Effector memory CD8-positive, alpha-beta T cell (primary cell): ENCODE measurements around the gene CCN6.
"Not testable (repeated sequence)": the region's sequence is repeated elsewhere in the genome, so short reads cannot be mapped to it uniquely, and the experiment has no call there.

Experiments used
- ATAC-seq: fragments of 150-1000 bp; cut with Tn5 transposase; replicated peaks from 2 replicates; pipeline ENCODE4 v1.10.0; 2021; ENCODE audit warnings: mild to moderate bottlenecking, moderate library complexity
- DNase-seq, 3 experiments: peaks; one replicate each; pipeline ENCODE4 v3.0.0; 2021
- H3K27ac Mint-ChIP-seq, 2 donors: one replicate each; pipeline ENCODE4 v1.8.0; 2022; ENCODE audit warnings: mild to moderate bottlenecking in 2 of 2, mixed read lengths in 2 of 2, moderate library complexity in 2 of 2
- H3K27me3 Mint-ChIP-seq, 2 donors: one replicate each; pipeline ENCODE4 v1.8.0; 2022; ENCODE audit warnings: mixed read lengths in 2 of 2
- H3K36me3 Mint-ChIP-seq: one replicate; pipeline ENCODE4 v1.8.0; 2022; ENCODE audit warnings: mild to moderate bottlenecking, moderate library complexity, mixed read lengths; ENCODE audit not compliant: insufficient read depth
- H3K4me1 Mint-ChIP-seq, 2 donors: one replicate each; pipeline ENCODE4 v1.8.0; 2022; ENCODE audit warnings: low read depth in 2 of 2, mixed read lengths in 2 of 2
- H3K4me3 Mint-ChIP-seq, 2 donors: one replicate each; pipeline ENCODE4 v1.8.0; 2022; ENCODE audit warnings: mild to moderate bottlenecking in 2 of 2, mixed read lengths in 2 of 2, moderate library complexity in 2 of 2
- H3K9me3 Mint-ChIP-seq, 2 donors: one replicate each; pipeline ENCODE4 v1.8.0; 2022; ENCODE audit warnings: mixed read lengths in 2 of 2

Gene CCN6

GRCh38 chr6:112033791-112034615 is 19.9 kb upstream of the CCN6 start:
- ATAC-seq (no peak), DNase-seq (no peak)
- peaks cover 0 to 10% of the 10 kb centered on the region in 2 donors for H3K27me3 Mint-ChIP-seq
- peaks cover 15 to 32% of the 10 kb centered on the region in 2 donors for H3K4me1 Mint-ChIP-seq
- no peaks in the 10 kb centered on the region for H3K9me3 Mint-ChIP-seq
- no peaks in the 10 kb centered on the region for H3K36me3 Mint-ChIP-seq
- H3K4me3 Mint-ChIP-seq: no peak overlapping the region
- no peak overlapping the region for H3K27ac Mint-ChIP-seq

DNA sequence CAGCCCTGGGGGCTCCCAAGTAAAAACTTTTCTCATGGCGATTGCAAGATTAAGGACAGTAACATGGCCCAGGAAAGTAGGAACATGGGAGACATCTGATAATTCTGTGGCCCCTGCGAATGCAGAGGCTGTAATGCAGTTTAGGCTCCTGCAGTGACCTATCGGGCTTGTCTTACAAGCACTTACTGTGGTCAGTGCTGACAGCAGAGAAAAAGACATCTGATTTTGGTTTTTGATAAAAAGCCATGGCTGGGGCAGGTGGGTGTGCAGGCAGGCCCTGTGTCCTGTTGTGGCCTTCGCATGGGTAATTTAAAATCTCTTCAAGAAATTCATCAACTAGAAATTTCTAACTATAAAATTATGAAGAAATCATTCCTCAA is 19.3 kb upstream of the CCN6 start:
- ATAC-seq (no peak), DNase-seq (no peak)
- Mint-ChIP-seq H3K9me3 (no peaks in the 10 kb centered on the region), H3K4me3 (no peak overlapping the region), H3K36me3 (no peaks in the 10 kb centered on the region), H3K4me1 (peaks cover 9 to 26% of the 10 kb centered on the region in 2 donors), H3K27ac (no peak overlapping the region), H3K27me3 (peaks cover 0 to 10% of the 10 kb centered on the region in 2 donors)

DNA sequence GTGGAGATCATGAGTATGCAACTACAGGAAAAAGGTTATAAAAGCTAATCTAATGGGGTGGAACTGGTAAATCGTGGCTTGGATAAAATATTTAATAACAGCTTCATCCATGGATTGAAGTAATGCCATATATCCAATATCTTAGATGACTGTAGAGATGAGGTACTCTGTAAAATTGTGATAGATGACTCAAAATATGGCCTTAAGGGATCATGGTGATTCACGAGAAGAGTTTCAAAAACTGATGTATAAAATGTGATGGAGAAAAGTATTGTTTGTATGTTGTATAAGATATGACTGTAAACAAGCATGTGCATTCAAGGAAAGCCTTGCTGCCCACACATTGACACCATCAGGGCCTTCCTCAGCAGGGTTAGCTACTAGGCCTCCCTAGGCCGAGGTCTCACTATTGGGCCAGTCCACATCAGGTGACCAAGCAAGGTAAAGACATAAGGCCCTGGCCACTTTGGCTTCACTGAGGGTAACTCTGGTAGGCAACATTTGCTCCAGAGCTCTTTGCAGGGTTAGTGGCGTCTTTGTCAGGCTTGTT is 17.7 kb upstream of the CCN6 start:
- peaks cover 0 to 10% of the 10 kb centered on the region in 2 donors for H3K27me3 Mint-ChIP-seq
- H3K4me1 Mint-ChIP-seq: peaks cover 2 to 13% of the 10 kb centered on the region in 2 donors
- no peak overlapping the region for H3K27ac Mint-ChIP-seq
- ATAC-seq (no peak), DNase-seq (no peak)
- no peak overlapping the region for H3K4me3 Mint-ChIP-seq
- H3K9me3 Mint-ChIP-seq: no peaks in the 10 kb centered on the region
- no peaks in the 10 kb centered on the region for H3K36me3 Mint-ChIP-seq

DNA sequence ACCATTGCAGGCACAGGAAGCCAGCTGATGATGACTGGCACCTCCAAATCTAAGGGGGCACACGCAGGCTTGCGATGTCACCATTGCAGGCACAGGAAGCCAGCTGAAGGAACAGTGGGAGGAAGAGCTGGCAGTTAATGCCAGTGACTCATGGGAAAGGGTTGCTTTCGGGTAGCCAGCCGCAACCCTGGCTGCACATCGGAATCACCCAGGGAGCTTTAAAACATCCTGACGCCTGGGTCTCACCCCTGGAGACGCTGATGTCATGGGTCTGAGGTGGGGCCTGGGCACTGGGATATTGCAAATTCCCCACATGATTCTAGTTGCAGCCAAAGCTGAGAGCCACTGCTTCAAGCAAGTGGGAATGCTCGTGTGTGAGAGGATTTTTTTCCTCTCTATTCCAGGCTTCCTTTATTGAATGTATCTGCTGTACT is 16.1 kb upstream of the CCN6 start:
- DNase-seq (no peak), ATAC-seq (no peak)
- Mint-ChIP-seq H3K27ac (no peak overlapping the region), H3K27me3 (peaks cover 0 to 10% of the 10 kb centered on the region in 2 donors), H3K36me3 (no peaks in the 10 kb centered on the region), H3K4me1 (peaks cover 5 to 9% of the 10 kb centered on the region in 2 donors), H3K4me3 (no peak overlapping the region), H3K9me3 (no peaks in the 10 kb centered on the region)

DNA sequence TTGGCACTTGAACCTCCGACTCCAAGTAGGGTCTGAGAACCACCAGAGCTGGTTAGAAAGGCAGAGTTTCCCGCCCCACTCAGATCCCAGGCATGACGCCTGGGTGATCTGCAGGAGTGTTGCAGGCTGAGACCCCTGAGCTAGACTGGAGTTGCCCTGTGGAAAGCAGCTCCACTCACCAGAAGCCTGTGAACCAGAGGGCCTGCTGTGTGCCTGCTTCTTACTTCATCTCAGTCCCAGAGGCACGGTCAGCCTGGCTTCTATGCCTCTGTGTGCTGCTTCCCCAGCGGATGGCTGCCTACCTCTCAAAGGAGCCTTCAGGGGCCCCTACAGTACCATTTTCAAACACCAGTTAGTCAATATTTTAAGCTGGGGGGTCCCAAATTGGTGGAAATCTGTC is 15.6 kb upstream of the CCN6 start:
- H3K27me3 Mint-ChIP-seq: peaks cover 0 to 10% of the 10 kb centered on the region in 2 donors
- no peaks in the 10 kb centered on the region for H3K9me3 Mint-ChIP-seq
- no peak for ATAC-seq
- peaks cover 5 to 9% of the 10 kb centered on the region in 2 donors for H3K4me1 Mint-ChIP-seq
- no peak for DNase-seq
- no peaks in the 10 kb centered on the region for H3K36me3 Mint-ChIP-seq
- H3K27ac Mint-ChIP-seq: no peak overlapping the region
- H3K4me3 Mint-ChIP-seq: no peak overlapping the region

- Mint-ChIP-seq H3K36me3 (peaks cover 4% of the 10 kb centered on the region), H3K27ac (no peak overlapping the region)
Observed at GRCh38 chr6:112038756-112039430, 15.0 kb upstream of the CCN6 start.

GRCh38 chr6:112039431-112039770 is 14.5 kb upstream of the CCN6 start:
- no peak overlapping the region for H3K27ac Mint-ChIP-seq

More at GRCh38 chr6:112038756-112039430, 15.0 kb upstream of the CCN6 start:
- no peak for ATAC-seq
- peaks cover 0 to 4% of the 10 kb centered on the region in 2 donors for H3K27me3 Mint-ChIP-seq
- DNase-seq: no peak
- H3K4me1 Mint-ChIP-seq: peaks cover 7 to 8% of the 10 kb centered on the region in 2 donors
- H3K4me3 Mint-ChIP-seq: no peak overlapping the region
- H3K9me3 Mint-ChIP-seq: no peaks in the 10 kb centered on the region

DNA sequence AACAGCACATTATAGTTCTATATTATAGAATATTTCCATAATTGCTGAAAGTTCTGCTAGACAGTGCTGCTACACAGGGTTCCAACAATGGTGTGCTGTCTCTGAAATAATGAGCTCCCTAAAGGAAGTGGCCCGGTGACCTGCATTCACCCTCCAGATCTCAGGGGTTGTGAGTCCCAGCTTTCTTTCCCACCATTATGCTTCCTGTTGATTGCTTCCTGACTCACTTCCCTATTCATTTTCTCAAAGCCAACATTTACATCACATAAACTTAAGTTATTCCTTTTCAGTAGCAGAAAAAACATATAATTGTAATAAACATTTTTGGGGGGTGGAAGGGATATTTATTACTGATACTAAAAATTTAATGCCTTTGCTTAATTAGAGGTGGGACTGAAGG is 12.9 kb upstream of the CCN6 start:
- Mint-ChIP-seq H3K9me3 (no peaks in the 10 kb centered on the region), H3K27me3 (no peaks in the 10 kb centered on the region), H3K4me3 (no peak overlapping the region), H3K36me3 (peaks cover 4% of the 10 kb centered on the region), H3K4me1 (peaks cover 0 to 5% of the 10 kb centered on the region in 2 donors), H3K27ac (no peak overlapping the region)
- no peak for ATAC-seq
- DNase-seq: no peak

More at GRCh38 chr6:112039431-112039770, 14.5 kb upstream of the CCN6 start:
- ATAC-seq (no peak), DNase-seq (no peak)
- Mint-ChIP-seq H3K4me3 (no peak overlapping the region), H3K9me3 (no peaks in the 10 kb centered on the region), H3K36me3 (peaks cover 4% of the 10 kb centered on the region), H3K27me3 (no peaks in the 10 kb centered on the region), H3K4me1 (peaks cover 5% of the 10 kb centered on the region in 2 donors)

- Mint-ChIP-seq H3K27ac (peak overlapping the region in 1 of 2 donors; percentile 98), H3K36me3 (peaks cover 4% of the 10 kb centered on the region), H3K4me3 (no peak overlapping the region), H3K4me1 (peaks cover 0 to 5% of the 10 kb centered on the region in 2 donors), H3K27me3 (no peaks in the 10 kb centered on the region), H3K9me3 (no peaks in the 10 kb centered on the region)
- DNase-seq (no peak), ATAC-seq (no peak)
Observed at GRCh38 chr6:112041535-112041934, 12.4 kb upstream of the CCN6 start.

DNA sequence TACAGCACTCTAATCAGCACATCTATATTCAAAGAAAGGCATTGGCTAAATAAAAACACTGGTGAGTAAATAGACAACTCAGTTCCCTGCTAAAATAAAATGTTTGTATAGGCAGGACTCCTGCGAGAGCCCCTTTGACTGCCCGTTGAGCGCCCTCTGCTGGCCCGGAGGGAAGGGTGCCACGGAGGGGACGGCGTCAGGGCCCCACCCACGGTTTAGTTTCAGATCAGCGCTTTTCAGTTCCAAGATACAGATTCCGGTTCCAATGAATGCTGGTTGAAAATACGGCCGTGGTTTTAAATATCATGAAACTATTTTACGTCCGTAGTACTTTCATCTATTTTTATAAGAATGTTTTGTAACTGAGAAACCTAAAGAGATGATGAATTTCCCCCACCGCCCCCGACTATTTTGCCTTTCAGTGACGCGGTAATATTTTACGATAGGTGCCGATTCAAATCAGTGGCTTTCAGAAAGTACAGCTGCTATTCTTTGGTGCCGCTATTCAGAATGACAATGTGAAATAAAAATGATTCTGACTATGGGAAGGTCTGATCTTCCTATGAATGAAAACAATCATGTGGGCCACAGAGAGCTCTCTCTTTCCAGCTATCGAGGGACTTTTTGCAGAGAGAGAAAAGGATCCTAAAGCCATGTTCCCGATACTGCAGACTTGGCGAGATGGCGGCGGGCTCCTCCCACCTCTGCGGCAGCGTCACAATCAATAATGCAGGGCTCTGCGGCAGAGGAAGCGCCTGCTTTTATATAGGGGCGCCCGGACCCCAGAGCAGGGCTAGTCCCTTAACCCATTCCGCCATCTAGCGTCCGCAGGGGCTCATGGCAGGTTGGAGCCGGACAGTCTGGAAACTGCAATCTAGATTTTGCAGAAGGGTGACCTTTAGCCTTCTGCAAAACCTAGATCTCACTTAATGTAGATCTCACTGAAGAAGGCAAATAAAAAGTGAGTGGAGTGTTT is 10.6 kb upstream of the CCN6 start:
- Mint-ChIP-seq H3K4me3 (peak overlapping the region; percentile 95 to 97), H3K27ac (peak overlapping the region; percentile 97 to 98), H3K36me3 (peaks cover 4% of the 10 kb centered on the region), H3K4me1 (peaks cover 0 to 5% of the 10 kb centered on the region in 2 donors), H3K27me3 (no peaks in the 10 kb centered on the region), H3K9me3 (no peaks in the 10 kb centered on the region)
- ATAC-seq: peak; percentile 92
- peak; percentile 93 for DNase-seq

DNA sequence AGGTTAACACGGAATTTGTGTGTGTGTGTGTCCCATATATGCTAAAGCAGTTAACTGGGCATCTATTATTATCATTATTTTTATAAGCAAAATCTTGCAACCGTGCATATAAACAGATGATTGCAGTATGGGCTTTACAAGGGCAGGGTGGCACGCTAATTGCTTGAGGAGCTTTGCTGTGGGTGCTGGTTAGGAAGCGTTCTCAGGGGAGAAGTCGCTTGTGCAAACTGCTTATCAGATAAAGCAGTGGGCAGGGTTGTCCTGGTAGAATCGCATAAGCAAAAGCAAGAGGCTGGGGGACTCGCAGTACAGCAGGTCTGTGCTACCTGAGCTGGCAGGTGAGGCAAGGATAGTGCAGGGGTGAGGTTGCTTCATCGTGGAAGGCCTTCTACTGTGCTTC is 9.7 kb upstream of the CCN6 start:
- Mint-ChIP-seq H3K36me3 (peaks cover 4% of the 10 kb centered on the region), H3K4me3 (no peak overlapping the region), H3K27me3 (no peaks in the 10 kb centered on the region), H3K4me1 (peaks cover 0 to 5% of the 10 kb centered on the region in 2 donors), H3K27ac (peak overlapping the region in 1 of 2 donors; percentile 97), H3K9me3 (no peaks in the 10 kb centered on the region)
- DNase-seq: no peak
- ATAC-seq: no peak

GRCh38 chr6:112044856-112045255 is 9.0 kb upstream of the CCN6 start:
- Mint-ChIP-seq H3K36me3 (peaks cover 4% of the 10 kb centered on the region), H3K4me3 (no peak overlapping the region), H3K27ac (no peak overlapping the region), H3K9me3 (no peaks in the 10 kb centered on the region), H3K27me3 (no peaks in the 10 kb centered on the region), H3K4me1 (peaks cover 0 to 5% of the 10 kb centered on the region in 2 donors)
- ATAC-seq (no peak), DNase-seq (no peak)

DNA sequence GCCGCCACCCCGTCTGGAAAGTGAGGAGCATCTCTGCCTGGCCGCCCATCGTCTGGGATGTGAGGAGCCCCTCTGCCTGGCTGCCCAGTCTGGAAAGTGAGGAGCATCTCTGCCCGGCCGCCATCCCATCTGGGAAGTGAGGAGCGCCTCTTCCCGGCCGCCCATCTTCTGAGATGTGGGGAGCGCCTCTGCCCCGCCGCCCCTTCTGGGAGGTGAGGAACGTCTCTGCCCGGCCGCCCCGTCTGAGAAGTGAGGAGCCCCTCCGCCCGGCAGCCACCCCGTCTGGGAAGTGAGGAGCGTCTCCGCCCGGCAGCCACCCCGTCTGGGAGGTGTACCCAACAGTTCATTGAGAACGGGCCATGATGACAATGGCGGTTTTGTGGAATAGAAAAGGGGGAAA is 6.4 kb upstream of the CCN6 start:
- not testable (repeated sequence) for H3K27ac Mint-ChIP-seq, H3K4me3 Mint-ChIP-seq, DNase-seq, ATAC-seq, H3K4me1 Mint-ChIP-seq, H3K27me3 Mint-ChIP-seq, H3K36me3 Mint-ChIP-seq, H3K9me3 Mint-ChIP-seq
